Activated CD4-positive, CD25-positive, alpha-beta regulatory T cell treated with anti-CD3 and anti-CD28 coated beads, Interleukin-2, amount 50 U/mL, for 16 hours (primary cell): ENCODE measurements around the gene TM9SF1.

ENCODE experiments used
- DNase-seq: peaks from one replicate; pipeline ENCODE4 v3.0.0-alpha.2; 2020; ENCODE audit warnings: low read depth, low spot score

Gene TM9SF1, protein sequence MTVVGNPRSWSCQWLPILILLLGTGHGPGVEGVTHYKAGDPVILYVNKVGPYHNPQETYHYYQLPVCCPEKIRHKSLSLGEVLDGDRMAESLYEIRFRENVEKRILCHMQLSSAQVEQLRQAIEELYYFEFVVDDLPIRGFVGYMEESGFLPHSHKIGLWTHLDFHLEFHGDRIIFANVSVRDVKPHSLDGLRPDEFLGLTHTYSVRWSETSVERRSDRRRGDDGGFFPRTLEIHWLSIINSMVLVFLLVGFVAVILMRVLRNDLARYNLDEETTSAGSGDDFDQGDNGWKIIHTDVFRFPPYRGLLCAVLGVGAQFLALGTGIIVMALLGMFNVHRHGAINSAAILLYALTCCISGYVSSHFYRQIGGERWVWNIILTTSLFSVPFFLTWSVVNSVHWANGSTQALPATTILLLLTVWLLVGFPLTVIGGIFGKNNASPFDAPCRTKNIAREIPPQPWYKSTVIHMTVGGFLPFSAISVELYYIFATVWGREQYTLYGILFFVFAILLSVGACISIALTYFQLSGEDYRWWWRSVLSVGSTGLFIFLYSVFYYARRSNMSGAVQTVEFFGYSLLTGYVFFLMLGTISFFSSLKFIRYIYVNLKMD

DNA sequence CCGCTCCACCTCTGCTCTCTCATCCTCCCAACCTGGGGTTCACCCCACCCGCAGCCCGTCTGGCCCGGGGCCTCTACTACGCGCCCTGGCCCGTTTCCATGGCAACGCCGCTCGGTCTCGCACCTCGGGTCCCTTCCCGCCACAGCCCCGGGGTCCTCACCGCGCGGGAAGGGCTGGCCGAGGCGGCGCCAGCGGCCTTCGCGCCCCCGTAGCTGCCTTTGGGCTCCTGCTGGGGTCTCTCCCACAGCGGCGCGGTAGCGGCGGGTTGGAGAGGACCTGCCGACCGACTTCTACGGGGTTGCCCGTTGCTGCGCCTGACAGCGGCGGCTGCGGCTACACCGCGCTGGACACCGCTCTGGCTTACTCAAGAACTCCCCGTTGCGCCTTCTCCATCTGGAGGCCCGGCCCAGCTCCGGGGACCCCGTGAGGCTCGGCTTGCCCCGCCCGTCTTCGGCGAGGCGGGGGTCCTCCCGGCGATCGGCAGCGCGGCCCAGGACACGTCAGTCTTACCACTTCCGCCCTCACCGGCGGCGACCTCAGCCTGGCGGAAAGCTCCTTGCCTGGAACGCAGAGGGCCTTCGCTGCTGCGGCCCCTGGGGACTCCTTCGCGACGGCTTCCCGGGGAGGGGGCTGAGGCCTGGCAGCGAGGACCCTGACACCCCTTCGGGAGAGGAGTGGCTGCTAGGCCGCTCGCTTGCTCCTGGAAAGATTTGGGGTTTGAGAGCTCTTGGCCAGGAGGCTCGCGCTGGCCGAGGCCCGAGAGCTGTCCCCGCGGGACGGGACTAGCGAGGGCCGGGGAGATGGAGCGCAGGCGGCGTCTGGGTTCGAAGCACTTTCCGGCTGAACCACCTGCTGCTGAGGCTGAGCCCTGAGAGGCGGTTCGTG lies at the start of gene TM9SF1:
Gene TM9SF1 (minus strand): TSS at position 256 of the 885 bp plus-strand sequence. CDS start 422 bp downstream, outside the sequence.
- peak; percentile 73 for DNase-seq

DNA sequence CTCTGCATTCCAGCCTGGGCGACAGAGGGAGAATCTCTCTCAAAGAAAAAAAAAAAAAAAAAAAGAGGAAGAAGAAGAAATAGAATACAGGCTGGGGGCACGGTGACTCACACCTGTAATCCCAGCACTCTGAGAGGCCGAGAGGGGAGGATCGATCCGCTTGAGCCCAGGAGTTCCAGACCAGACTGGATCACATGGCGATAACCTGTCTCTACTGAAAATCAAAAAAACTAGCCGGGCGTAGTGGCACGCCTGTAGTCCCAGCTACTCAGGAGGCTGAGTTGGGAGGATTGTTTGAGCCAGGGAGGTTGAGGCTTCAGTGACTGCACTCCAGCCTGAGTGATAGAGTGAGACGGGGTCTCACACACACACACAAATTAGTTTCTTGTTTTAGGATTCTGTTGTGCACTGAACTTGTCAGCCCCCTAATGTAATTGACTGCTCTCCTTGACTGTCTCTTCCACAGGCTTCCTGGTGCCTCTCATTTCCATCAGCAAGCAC lies 48.1 kb upstream of the TM9SF1 start:
- DNase-seq: no peak

DNA sequence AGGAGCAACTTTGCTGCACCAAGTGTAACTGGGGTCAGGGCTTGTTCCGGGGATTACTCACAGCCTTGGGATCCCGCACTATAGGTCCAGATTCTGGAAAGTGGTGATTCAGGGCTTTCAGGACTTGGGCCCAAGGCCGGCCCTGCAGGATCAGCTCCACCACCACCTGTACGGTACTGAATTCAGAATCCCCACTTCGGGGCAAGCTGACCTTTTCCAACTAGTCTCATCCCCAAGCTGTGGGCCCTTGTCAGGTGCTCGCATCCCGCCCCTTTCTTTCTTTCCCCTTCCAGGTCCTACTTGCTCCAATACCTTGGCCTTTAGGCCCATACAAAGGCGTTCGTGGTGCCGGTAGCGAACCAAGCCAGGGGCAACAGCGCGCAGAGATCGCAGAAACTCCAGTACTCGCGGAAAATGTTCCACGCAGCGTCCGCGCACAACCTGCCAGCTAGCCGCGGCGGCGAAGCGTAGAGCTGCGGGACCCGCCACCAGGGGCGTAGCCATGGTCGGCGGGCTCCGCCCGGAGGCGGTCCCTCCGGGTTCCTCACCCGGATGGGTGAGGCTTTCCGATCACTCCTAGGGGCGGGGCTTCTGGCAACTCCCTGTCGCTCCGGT lies 46.7 kb upstream of the TM9SF1 start:
- peak; percentile 85 for DNase-seq

DNA sequence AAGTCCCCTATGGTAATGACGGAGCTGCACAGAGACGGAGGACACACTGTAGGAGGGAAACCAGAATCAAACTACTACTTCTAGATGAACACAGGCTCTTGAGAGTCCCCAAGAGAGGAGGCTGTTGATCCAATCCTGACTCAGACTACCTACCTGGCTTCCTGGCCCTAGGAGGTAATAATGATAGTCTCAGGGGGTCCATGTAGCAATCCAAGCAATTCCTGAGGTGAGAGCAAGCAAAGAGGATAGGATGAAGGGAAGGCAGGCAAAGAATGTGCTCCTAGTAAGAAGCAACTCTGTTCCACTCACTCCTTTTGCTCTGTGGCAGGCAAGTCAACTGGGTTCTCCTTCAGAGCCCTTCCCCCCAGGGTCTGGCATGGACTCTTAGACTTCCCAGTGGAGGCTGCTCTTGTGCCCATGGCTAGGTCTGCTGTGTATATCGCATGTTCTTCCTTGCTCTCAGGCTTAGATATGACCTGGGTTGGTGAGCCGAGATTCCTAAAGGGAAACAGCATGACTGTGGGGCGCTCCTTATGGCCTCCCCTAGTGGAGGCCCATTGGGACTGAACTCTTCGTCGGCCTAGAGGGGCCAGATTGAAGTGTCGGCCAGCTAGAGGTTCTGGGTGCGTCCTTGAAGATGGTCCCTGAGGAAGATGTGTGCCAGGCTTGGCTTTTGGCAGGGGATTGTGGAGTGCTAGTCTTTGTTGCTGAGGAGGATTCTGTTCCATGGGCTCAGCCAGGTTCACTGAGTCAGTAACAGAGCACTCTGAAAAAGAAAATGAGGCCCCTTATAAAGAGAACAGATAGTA lies 45.1 kb upstream of the TM9SF1 start:
- DNase-seq: no peak

DNA sequence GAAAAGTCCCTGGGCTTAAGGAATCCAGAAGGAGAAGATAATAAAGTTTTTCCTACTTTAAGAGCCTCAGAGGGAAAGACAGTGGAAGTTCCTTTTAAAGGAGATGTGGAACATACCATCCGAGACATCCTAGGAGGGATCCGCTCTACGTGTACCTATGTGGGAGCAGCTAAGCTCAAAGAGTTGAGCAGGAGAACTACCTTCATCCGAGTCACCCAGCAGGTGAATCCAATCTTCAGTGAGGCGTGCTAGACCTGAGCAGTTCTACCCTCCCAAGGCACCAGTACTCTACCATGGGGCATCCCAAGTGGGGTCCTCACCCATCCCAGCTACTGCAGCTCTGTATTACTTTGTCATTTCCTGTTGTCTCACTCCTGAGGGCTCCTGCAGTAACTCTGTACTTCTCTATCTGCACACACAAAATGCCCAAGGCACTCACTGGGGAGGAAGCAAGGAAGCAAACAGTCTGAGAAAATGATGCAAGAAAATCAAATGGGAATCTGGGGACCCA lies 43.3 kb upstream of the TM9SF1 start:
- no peak for DNase-seq

DNA sequence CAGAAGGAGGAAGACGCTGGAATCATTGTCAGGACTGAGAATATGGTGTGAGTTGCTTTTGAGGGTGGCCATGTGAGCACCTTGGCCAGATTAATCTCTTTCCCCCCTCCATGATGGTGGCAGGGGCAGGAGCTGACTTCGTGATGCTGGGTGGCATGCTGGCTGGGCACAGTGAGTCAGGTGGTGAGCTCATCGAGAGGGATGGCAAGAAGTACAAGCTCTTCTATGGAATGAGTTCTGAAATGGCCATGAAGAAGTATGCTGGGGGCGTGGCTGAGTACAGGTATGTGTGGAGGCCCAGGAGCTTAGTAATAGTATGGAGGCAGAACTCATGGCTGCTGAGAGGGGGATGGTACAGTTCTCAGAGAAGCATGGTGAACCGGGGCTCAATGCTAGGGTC lies 42.9 kb upstream of the TM9SF1 start:
- no peak for DNase-seq

DNA sequence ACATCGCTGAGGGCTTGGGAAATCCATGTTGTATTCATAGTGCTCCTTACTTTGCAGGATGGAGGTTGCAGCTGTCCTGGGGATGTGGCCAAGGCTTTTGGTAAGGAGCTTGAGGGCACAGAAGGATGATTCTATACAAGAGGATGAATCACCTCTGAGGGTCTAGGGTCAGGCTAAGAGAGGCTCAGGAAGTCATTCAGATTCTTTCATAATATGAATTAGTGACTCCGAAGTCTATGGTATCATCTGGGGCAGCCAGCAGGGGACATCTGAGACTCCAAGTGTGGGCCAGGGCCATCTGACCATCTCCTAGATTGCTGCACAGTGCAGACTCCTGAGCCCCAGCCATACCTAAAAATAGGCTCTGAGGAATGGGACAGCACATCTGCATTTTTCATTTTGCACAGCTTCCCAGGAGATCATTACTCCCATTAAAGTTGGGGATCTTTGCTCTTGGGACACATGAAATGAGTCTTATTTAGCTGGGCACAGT lies 42.3 kb upstream of the TM9SF1 start:
- DNase-seq: no peak

DNA sequence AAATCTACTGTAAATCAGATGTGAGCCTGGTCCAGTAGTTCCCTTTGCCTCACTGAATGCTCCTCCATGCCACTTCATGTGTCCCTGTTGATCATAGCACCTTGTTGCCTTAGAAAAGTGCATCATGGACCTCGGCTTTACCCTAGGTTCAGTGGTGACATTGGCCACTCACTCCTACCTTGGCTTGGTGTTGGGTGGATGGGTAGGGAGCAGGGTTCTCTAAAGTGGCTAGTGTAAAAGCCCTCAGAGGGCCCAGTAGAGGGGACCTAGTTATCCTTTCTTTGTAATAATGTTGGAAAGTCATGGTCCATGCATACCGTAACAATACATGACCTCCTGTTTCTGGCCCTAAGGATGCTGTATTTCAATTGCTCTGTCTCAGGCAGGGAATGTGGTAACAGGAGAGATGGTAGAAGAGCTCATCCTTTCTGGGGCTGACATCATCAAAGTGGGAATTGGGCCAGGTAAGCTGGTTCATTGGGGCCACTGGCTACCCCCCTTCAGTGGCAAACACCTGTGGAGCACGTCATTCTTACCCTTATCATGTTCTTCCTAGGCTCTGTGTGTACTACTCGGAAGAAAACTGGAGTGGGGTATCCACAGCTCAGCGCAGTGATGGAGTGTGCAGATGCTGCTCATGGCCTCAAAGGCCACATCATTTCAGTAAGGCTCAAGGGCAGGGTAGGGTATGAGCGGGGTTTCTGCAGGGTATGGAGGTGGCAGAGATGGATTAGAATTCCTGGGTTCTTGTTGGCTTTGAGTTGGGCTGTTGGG lies 41.6 kb upstream of the TM9SF1 start:
- no peak for DNase-seq

DNA sequence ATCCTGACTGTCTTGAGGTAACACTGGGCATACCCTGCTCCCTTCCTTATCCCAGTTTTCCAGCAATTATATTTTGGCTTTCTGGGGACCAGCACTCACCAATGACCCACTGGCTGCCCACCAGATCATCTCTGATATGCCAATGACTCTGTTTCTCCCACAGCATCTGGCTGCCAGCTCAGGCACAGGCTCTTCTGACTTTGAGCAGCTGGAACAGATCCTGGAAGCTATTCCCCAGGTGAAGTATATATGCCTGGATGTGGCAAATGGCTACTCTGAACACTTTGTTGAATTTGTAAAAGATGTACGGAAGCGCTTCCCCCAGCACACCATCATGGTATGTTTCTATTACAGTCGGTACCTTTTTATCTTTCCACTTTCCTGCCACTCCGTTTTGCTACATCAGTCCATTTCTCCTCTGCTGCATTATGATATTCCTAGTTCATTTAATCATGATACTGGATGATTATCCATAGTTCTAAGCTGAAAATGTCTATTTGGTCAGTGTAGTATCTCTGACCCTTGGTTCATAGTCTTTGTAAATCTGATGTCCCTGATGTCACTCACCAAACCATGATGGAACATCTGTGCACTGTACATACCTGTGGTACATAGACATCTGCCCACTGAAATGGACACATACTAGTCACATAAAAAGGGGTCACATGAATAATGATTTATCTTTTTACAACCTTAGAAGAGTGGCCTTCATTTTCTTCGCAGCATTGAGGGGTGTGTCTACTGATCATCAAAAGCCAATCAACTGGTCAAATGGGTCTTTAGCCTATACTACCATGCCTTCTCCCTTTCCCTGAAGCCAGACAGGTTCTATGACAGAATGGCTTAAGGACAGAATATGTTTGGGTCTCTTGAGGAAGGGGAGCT lies 40.8 kb upstream of the TM9SF1 start:
- DNase-seq: no peak

DNA sequence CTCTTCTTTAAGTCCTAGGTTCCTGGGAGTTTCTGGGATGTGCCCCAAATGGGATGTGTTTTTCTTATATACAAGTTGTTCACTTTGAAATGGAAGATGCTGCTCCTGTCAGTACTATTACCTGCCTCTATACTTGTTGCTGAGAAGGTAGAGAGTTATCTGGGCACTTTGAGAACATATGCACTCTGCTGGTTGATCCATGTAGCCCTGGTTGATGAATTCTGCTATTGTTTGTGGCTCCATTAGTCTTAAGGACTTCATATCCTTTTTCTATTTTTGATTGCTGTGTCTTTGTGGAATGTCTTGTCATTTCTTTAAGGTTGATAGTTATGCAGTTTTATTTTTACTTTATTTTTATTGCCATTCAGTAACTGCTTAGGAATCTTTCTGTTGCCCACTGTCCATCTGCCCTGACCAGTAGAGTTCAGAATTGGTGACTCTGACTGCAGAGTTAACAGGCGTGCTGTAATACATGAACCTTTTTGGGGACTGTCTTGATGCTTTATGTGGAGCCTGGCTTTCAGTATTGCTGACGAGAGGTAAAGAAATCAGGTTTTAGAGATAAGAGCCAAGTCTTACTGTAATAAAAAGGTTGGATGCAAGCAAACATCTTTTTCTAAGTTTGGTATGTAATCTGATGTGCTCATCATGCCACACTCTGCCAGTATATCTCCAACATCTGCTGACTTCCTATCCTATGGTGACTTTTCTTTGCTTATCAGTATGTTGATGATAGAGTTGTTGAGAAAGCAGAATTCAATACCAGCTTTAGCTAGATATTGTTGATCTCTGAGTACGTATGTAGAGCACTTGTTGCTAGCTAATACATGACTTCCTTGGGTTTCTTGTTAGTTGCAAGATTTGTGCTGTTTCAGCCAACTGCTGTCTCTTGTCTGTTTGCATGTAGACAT lies 39.1 kb upstream of the TM9SF1 start:
- DNase-seq: no peak

DNA sequence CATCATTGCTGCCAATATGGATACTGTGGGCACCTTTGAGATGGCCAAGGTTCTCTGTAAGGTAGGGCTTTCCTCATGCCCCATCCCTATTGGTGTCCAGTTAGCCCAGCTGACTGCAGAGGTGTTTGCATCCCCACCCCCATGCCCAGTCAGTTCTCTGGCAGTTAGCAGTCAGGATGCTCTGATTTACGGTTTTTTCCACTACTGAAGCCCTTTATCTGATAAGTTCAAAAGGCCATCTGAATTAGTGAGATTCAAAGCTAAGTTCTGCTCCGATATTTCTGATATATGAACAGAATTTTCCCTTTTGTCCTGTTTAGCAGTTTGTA lies 38.3 kb upstream of the TM9SF1 start:
- no peak for DNase-seq

DNA sequence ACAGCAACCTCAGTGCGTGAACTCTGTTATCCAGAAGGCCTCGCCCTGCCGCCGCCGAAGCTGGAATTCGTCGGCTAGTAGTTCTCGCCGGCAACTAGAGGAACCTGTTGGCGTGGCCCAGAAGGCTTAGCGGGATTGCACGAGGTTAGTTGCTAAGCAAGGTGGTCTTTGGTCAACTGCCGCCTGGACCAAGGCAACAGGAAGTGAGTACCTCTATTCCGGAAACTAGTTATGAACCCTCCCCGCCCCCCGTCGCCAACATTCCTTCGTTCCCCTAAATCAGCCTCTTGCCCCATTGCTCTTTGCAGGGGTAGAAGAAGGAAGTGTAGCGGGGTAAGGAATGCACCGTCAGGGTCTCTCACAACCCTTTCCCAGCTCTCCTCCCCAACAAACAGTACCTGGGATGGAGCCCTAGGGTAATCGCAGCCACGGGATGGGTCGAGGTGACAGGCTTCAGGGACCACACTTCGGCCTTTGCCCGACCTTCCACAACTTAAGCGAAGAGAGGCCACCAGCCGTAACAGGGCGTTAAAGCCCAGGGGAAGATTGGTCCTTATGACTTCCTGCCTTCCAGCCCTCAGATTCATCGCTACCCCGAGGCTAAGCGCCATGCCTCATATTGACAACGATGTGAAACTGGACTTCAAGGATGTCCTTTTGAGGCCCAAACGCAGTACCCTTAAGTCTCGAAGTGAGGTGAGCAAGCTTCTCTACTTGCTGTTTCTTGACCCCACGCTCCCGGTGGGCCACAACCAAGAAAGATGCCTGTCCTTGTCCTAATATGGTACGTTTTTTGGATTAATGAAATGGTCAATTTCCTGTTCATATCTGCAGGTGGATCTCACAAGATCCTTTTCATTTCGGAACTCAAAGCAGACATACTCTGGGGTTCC lies 37.6 kb upstream of the TM9SF1 start, which contains the start of gene GMPR2:
Gene GMPR2 (plus strand): TSS at position 285 of the 893 bp plus-strand sequence. CDS start 325 bp downstream, at position 610.
- no peak for DNase-seq

DNA sequence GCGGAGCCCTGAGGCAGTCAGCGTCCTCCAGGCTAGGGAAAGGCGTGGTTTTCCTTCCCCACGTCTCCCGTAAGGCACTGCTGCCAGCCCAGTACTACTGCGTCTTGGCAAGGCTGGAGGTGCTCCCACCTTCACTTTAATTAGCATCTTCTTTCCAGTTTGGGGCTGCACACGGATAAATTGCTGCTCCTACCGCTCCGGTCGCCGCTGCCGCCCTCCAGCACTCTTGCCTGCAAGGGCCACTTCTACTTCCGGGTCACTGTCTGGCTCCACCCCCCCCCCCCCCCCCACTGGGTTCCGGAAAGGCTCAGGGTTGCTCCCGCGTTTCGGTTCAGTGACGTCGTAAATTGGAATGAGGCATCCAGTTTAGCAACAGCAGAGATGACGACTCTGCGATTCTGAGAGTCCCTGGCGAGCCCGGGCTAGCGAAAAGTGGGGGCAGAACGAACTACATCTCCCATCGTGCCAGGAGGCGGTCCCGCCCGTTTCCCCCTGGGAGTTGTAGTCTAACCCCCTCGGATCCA lies 36.9 kb upstream of the TM9SF1 start, which contains the start of gene NEDD8:
Gene NEDD8 (minus strand): TSS at position 247 of the 524 bp plus-strand sequence. CDS start 100 bp downstream, at position 147.
- peak; percentile 80 for DNase-seq

DNA sequence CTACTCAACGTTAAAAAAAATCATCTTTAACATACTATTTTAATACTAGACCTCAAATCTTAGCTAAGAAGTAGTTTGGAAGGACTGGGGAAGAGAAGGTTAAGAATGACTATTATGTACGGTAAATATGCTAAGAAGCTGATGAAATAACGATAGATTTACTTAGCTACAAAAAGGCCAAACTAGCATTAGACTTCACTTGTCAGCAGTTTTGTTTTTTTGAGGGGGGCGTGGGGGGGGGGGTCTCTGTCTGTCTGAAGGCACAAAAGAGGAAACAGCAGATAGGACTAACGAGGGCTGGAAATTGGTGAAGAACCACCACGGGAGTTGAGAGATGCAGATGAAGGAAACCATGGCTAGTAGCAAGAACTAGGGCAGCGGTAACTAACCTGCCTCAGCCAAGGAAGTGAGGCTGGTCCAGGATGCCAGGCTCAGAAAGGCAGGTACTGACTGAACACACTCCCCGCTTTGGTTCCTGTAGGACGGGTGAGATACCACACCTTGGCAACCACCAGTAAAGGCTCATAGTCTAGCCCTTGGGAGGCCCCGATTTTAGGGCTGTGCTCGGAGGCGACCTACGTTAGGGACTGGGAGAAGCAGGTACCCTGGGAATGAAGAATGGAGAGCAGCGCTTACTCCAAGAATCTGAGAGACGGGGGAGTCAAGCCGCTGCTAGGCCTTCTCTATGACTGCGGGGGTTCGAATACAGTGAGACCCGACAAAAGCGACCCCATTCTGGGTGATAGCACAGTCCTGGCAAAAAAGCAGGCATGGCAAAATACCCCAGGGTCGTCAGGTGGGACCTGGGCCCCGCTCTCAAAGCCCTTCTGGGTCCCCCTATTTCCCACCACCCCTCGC lies 36.3 kb upstream of the TM9SF1 start:
- no peak for DNase-seq

DNA sequence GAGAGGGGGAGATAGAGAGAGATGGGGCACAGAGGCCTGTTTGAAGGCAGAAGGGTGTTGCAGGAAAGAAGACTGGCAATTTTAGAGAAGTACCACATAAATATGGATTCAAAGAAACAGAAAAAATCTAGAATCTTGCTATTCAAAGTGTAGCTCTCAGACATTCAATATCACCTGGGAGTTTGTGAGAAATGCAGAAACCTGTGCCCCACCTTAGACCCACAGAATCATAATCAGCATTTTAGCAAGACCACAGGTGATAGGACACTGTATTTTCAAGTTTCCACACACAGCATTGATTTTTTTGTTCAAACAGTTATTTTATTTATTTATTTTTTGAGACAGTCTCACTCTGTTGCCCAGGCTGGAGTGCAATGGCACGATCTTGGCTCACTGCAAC lies 33.7 kb upstream of the TM9SF1 start:
- no peak for DNase-seq
